Measurements from ENCODE around the gene SEC11A.

The SEC11A gene

DNA sequence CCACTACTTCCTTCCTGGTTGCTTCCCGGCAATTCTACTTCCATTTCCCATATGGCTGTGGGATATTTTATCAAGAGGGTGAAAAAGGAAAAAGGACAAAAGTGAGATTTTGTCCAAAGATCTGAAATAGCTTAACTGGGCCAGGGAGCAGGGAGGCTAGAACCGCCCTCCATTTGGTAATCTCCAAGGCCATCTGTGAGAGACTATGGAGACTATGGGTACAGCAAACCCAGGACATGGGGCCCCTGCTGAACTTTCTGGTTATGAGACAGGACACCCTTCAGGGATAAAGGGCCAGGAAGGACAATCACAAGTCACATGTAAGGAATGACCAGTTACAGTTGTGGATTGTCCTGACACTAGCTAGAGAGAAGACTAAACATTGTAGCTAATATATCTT, 90.8 kb downstream of the SEC11A start:
- no peak overlapping the region for H3K4me3 ChIP-seq (ENCODE audit: low read depth, low read length)
- no peak for DNase-seq
- no peak overlapping the region for H3K27ac ChIP-seq
- H3K27me3 ChIP-seq (ENCODE audit: insufficient read depth, low read depth, severe bottlenecking), result no peaks in the 10 kb centered on the region
- H3K36me3 ChIP-seq, result peaks cover 36% of the 10 kb centered on the region
- peaks cover 17% of the 10 kb centered on the region for H3K9me3 ChIP-seq (ENCODE audit: severe bottlenecking)
- TF ChIP-seq, protein P1, sequence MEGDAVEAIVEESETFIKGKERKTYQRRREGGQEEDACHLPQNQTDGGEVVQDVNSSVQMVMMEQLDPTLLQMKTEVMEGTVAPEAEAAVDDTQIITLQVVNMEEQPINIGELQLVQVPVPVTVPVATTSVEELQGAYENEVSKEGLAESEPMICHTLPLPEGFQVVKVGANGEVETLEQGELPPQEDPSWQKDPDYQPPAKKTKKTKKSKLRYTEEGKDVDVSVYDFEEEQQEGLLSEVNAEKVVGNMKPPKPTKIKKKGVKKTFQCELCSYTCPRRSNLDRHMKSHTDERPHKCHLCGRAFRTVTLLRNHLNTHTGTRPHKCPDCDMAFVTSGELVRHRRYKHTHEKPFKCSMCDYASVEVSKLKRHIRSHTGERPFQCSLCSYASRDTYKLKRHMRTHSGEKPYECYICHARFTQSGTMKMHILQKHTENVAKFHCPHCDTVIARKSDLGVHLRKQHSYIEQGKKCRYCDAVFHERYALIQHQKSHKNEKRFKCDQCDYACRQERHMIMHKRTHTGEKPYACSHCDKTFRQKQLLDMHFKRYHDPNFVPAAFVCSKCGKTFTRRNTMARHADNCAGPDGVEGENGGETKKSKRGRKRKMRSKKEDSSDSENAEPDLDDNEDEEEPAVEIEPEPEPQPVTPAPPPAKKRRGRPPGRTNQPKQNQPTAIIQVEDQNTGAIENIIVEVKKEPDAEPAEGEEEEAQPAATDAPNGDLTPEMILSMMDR (IDR thresholded peaks at IDR 0.05; ENCODE audit: low read depth, low read length), result no peak

- Histone ChIP-seq H3K36me3 (peaks cover 39% of the 10 kb centered on the region), H3K27me3 (ENCODE audit: insufficient read depth, low read depth, severe bottlenecking) (no peaks in the 10 kb centered on the region), H3K9me3 (ENCODE audit: severe bottlenecking) (peaks cover 19% of the 10 kb centered on the region), H3K27ac (no peak overlapping the region), H3K4me3 (ENCODE audit: low read depth, low read length) (no peak overlapping the region)
- no peak for DNase-seq
- TF ChIP-seq, protein P1 (IDR thresholded peaks at IDR 0.05; ENCODE audit: low read depth, low read length), result no peak
Observed at GRCh38 chr15:84624359-84624758, 91.6 kb downstream of the SEC11A start.

DNA sequence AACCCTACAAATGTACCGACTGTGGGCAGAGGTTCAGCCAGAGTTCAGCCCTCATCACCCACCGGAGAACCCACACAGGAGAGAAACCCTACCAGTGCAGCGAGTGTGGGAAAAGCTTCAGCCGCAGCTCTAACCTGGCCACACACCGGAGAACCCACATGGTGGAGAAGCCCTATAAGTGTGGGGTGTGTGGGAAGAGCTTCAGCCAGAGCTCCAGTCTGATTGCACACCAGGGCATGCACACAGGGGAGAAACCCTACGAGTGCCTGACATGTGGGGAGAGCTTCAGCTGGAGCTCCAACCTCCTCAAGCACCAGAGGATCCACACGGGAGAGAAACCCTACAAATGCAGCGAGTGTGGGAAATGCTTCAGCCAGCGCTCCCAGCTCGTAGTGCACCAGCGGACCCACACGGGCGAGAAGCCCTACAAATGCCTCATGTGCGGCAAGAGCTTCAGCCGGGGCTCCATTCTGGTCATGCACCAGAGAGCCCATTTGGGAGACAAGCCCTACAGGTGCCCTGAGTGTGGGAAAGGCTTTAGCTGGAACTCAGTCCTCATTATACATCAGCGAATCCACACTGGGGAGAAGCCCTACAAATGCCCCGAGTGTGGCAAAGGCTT, 94.5 kb downstream of the SEC11A start:
- H3K9me3 ChIP-seq (ENCODE audit: severe bottlenecking), result peaks cover 19% of the 10 kb centered on the region
- no peaks in the 10 kb centered on the region for H3K27me3 ChIP-seq (ENCODE audit: insufficient read depth, low read depth, severe bottlenecking)
- peaks cover 62% of the 10 kb centered on the region for H3K36me3 ChIP-seq
- no peak overlapping the region for H3K27ac ChIP-seq
- H3K4me3 ChIP-seq (ENCODE audit: low read depth, low read length), result no peak overlapping the region
- DNase-seq, result no peak
- TF ChIP-seq, protein P1 (IDR thresholded peaks at IDR 0.05; ENCODE audit: low read depth, low read length), result no peak

GRCh38 chr15:84620626-84621025, 95.3 kb downstream of the SEC11A start:
- Histone ChIP-seq H3K27ac (no peak overlapping the region), H3K36me3 (peaks cover 70% of the 10 kb centered on the region), H3K27me3 (ENCODE audit: insufficient read depth, low read depth, severe bottlenecking) (no peaks in the 10 kb centered on the region), H3K4me3 (ENCODE audit: low read depth, low read length) (no peak overlapping the region), H3K9me3 (ENCODE audit: severe bottlenecking) (peaks cover 19% of the 10 kb centered on the region)
- no peak for DNase-seq
- TF ChIP-seq, protein P1 (IDR thresholded peaks at IDR 0.05; ENCODE audit: low read depth, low read length), result no peak

Data from WERI-Rb-1 (cell line).